SK-N-SH treated with all-trans-retinoic acid at 6 μM for 48 hours (cell line): ENCODE measurements around the gene FAR2.

Source experiments
- ATAC-seq: fragments of 200-7000 bp; cut with Tn5 transposase; 3 replicates; pipeline ENCODE4 v1.9.1; 2020; ENCODE audit warnings: mild to moderate bottlenecking, moderate library complexity
- ARNTL ChIP-seq: fragments of 450-650 bp; formaldehyde crosslinking; IDR thresholded peaks from 2 replicates; pipeline ENCODE4 v1.5.0; 2020; ENCODE audit warnings: low read depth, mild to moderate bottlenecking, moderate library complexity, borderline replicate concordance
- BACH2 ChIP-seq: fragments of 250-450 bp; sonication (Bioruptor Pico); IDR thresholded peaks from 2 replicates; pipeline ENCODE4 v1.9.0; 2021; ENCODE audit warnings: mild to moderate bottlenecking, borderline replicate concordance
- CREB5 ChIP-seq: fragments of 250-450 bp; sonication (Bioruptor Pico); IDR thresholded peaks from 2 replicates; pipeline ENCODE4 v1.5.1; 2020; ENCODE audit warnings: low read depth, mild to moderate bottlenecking, moderate library complexity
- CSDC2 ChIP-seq: fragments of 250-450 bp; sonication (Bioruptor Pico); IDR thresholded peaks from 2 replicates; pipeline ENCODE4 v1.5.0; 2020; ENCODE audit warnings: mild to moderate bottlenecking, moderate library complexity
- CSRNP3 ChIP-seq: fragments of 250-450 bp; sonication (Bioruptor Pico); IDR thresholded peaks from 2 replicates; pipeline ENCODE4 v1.5.1; 2021; ENCODE audit warnings: mild to moderate bottlenecking, moderate library complexity
- ESRRG ChIP-seq: fragments of 250-450 bp; sonication (Bioruptor Pico); IDR thresholded peaks from 2 replicates; pipeline ENCODE4 v1.6.1; 2021; ENCODE audit warnings: mild to moderate bottlenecking
- GLIS3 ChIP-seq: fragments of 250-450 bp; sonication (Bioruptor Pico); IDR thresholded peaks from 2 replicates; pipeline ENCODE4 v1.5.0; 2020; ENCODE audit warnings: mild to moderate bottlenecking, moderate library complexity
- ISL1 ChIP-seq: fragments of 250-450 bp; sonication (Bioruptor Pico); IDR thresholded peaks from 2 replicates; pipeline ENCODE4 v2.1.2; 2022; ENCODE audit warnings: mild to moderate bottlenecking, moderate library complexity
- OSR1 ChIP-seq: fragments of 250-450 bp; sonication (Bioruptor Pico); IDR thresholded peaks from 2 replicates; pipeline ENCODE4 v1.8.0; 2022; ENCODE audit warnings: moderate library complexity, mild to moderate bottlenecking, inconsistent platforms
- POU6F1 ChIP-seq: fragments of 250-450 bp; sonication (Bioruptor Pico); IDR thresholded peaks from 2 replicates; pipeline ENCODE4 v1.8.0; 2021; ENCODE audit warnings: low read depth, mild to moderate bottlenecking, moderate library complexity, borderline replicate concordance
- PPARA ChIP-seq: fragments of 250-450 bp; sonication (Bioruptor Pico); IDR thresholded peaks from 2 replicates; pipeline ENCODE4 v1.5.0; 2020; ENCODE audit warnings: mild to moderate bottlenecking, borderline replicate concordance
- SNAI2 ChIP-seq: fragments of 250-450 bp; sonication (Bioruptor Pico); IDR thresholded peaks from 2 replicates; pipeline ENCODE4 v1.5.0; 2020; ENCODE audit warnings: mild to moderate bottlenecking, moderate library complexity
- TCF4 ChIP-seq: fragments of 250-450 bp; sonication (Bioruptor Pico); IDR thresholded peaks from 2 replicates; pipeline ENCODE4 v1.8.0; 2021; ENCODE audit warnings: mild to moderate bottlenecking, moderate library complexity, borderline replicate concordance
- TOX ChIP-seq: fragments of 250-450 bp; sonication (Bioruptor Pico); IDR thresholded peaks from 2 replicates; pipeline ENCODE4 v1.8.0; 2021; ENCODE audit warnings: mild to moderate bottlenecking, moderate library complexity, borderline replicate concordance
- ZFP3 ChIP-seq: fragments of 250-450 bp; sonication (Bioruptor Pico); IDR thresholded peaks from 2 replicates; pipeline ENCODE4 v1.5.0; 2020; ENCODE audit warnings: mild to moderate bottlenecking, moderate library complexity
- ZNF565 ChIP-seq: fragments of 450-650 bp; formaldehyde crosslinking; conservative IDR thresholded peaks from 2 replicates; pipeline ENCODE4 v1.5.0; 2020; ENCODE audit warnings: low read depth, mild to moderate bottlenecking, moderate library complexity
- ZNF70 ChIP-seq: fragments of 450-650 bp; formaldehyde crosslinking; IDR thresholded peaks from 2 replicates; pipeline ENCODE4 v1.5.0; 2020; ENCODE audit warnings: mild to moderate bottlenecking, moderate library complexity
- ZNF8 ChIP-seq: fragments of 450-650 bp; formaldehyde crosslinking; IDR thresholded peaks from 2 replicates; pipeline ENCODE4 v1.5.0; 2020; ENCODE audit warnings: mild to moderate bottlenecking, moderate library complexity
- TF ChIP-seq, protein P1 (sequence below): fragments of 250-450 bp; sonication (Bioruptor Pico); IDR thresholded peaks from 2 replicates; pipeline ENCODE4 v1.5.0; 2020; ENCODE audit warnings: mild to moderate bottlenecking, moderate library complexity

The FAR2 gene

DNA sequence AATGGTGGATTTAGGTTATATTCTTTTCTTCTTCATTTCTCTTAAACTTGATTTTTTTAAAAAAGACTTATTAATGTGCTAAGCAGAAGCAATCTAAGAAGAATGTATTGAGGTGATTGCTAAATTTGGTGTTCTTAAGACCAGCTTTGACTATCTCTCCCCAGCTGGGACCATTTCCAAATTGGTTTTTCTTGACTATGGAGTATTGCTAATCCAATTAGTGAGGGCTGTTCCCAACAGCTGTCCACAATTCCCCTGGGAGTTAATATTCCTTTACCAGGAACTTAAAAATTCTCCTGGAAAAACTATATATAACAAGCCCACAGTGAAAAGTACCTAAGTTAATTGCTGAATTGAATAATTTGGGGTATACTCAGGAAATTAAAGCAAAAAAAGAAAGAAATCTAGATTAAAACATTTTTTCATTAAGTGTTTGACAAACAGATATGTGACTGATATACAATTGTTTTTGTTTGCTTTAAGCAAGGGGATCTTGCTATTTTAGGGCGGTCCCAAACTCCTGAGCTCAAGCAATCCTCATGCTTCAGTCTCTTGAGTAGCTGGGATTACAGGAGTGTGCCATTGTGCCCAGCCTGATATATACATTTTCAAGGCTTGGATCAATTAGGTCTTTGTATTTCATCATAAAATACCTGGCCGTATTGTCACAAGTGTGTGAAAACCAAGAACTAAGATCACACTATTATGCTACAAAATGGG, 105.0 kb downstream of the FAR2 start:
- ATAC-seq, result no peak

GRCh38 chr12:29255042-29255441, 106.0 kb downstream of the FAR2 start:
- no peak for ATAC-seq
- TF ChIP-seq ZFP3 (CRISPR knock-in tag) (no peak), PPARA (CRISPR knock-in tag) (no peak), ZNF70 (no peak), ISL1 (CRISPR knock-in tag) (no peak), CSRNP3 (CRISPR knock-in tag) (no peak), ESRRG (CRISPR knock-in tag) (no peak), OSR1 (CRISPR knock-in tag) (no peak), ZNF565 (CRISPR knock-in tag) (no peak), GLIS3 (CRISPR knock-in tag) (no peak), SNAI2 (CRISPR knock-in tag) (no peak), CREB5 (CRISPR knock-in tag) (no peak)

More for the DNA sequence above, 105.0 kb downstream of the FAR2 start:
- TF ChIP-seq TOX (CRISPR knock-in tag) (no peak), ZNF8 (CRISPR knock-in tag) (no peak), GLIS3 (CRISPR knock-in tag) (no peak), POU6F1 (CRISPR knock-in tag) (no peak), OSR1 (CRISPR knock-in tag) (no peak), ESRRG (CRISPR knock-in tag) (no peak), CSRNP3 (CRISPR knock-in tag) (no peak), TCF4 (CRISPR knock-in tag) (no peak), PPARA (CRISPR knock-in tag) (no peak), ZNF565 (CRISPR knock-in tag) (no peak), CSDC2 (CRISPR knock-in tag) (no peak), ARNTL (CRISPR knock-in tag) (no peak), BACH2 (CRISPR knock-in tag) (no peak), CREB5 (CRISPR knock-in tag) (no peak), SNAI2 (CRISPR knock-in tag) (no peak), ISL1 (CRISPR knock-in tag) (no peak), ZFP3 (CRISPR knock-in tag) (no peak)
- TF ChIP-seq, protein P1, sequence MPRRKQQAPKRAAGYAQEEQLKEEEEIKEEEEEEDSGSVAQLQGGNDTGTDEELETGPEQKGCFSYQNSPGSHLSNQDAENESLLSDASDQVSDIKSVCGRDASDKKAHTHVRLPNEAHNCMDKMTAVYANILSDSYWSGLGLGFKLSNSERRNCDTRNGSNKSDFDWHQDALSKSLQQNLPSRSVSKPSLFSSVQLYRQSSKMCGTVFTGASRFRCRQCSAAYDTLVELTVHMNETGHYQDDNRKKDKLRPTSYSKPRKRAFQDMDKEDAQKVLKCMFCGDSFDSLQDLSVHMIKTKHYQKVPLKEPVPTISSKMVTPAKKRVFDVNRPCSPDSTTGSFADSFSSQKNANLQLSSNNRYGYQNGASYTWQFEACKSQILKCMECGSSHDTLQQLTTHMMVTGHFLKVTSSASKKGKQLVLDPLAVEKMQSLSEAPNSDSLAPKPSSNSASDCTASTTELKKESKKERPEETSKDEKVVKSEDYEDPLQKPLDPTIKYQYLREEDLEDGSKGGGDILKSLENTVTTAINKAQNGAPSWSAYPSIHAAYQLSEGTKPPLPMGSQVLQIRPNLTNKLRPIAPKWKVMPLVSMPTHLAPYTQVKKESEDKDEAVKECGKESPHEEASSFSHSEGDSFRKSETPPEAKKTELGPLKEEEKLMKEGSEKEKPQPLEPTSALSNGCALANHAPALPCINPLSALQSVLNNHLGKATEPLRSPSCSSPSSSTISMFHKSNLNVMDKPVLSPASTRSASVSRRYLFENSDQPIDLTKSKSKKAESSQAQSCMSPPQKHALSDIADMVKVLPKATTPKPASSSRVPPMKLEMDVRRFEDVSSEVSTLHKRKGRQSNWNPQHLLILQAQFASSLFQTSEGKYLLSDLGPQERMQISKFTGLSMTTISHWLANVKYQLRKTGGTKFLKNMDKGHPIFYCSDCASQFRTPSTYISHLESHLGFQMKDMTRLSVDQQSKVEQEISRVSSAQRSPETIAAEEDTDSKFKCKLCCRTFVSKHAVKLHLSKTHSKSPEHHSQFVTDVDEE (CRISPR knock-in tag), result no peak
